Measurements from ENCODE around the gene NPAS3. TPM values are rescaled to one million over a fixed set of nuclear protein-coding genes. Genes with fewer than 3 reads are reported as not detected.
"Not testable (repeated sequence)": the region's sequence is repeated elsewhere in the genome, so short reads cannot be mapped to it uniquely, and the experiment has no call there.

Gene NPAS3
- total RNA-seq, 1 donor from 2014 or later = 5.2 TPM

DNA sequence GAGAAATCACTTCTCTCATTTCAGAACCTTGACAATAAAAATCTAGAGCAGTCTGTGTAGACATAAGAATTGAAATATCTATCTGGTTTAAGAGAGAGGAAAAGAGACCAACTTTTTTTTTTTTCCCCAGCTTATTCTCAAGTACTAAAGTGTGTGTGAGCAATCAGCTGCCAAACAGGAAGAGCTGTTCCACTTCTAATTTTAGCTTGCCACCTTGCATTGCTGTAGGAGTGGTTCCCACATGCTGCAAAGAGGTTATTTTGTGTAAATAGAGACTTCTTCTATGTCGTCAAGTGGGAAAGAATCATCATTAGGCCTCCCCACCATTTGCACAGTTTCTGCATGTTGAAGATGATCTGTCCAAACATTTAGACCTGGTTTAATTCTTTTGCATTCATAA, 142.6 kb downstream of the NPAS3 start:
- H3K27me3 Mint-ChIP-seq (ENCODE audit: low read depth) = no peaks in the 10 kb centered on the region

DNA sequence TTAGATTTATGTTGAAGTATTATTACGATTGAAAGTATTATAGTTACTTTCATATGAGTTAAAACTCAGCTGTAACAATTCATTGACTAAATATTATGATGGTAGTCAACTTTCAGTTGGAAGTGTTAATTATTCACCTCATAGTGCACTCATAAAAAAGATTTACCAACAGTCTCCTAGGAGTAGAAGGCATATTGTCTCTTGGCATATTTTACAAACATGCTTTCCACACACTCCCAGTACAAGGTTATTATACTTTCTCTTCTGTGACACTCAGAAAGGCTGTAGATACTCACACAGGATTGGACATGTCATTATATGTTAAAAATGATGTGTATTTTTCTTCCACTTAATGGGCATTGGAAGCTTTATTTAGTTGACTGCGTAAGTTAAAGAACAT, 147.1 kb downstream of the NPAS3 start:
- no peaks in the 10 kb centered on the region for H3K27me3 Mint-ChIP-seq (ENCODE audit: low read depth)
- H3K9me3 Mint-ChIP-seq = peaks cover 25% of the 10 kb centered on the region
- no peak overlapping the region for H3K27ac Mint-ChIP-seq
- H3K36me3 Mint-ChIP-seq = peaks cover 2% of the 10 kb centered on the region
- H3K4me1 Mint-ChIP-seq = no peaks in the 10 kb centered on the region
- TF ChIP-seq, protein P1, sequence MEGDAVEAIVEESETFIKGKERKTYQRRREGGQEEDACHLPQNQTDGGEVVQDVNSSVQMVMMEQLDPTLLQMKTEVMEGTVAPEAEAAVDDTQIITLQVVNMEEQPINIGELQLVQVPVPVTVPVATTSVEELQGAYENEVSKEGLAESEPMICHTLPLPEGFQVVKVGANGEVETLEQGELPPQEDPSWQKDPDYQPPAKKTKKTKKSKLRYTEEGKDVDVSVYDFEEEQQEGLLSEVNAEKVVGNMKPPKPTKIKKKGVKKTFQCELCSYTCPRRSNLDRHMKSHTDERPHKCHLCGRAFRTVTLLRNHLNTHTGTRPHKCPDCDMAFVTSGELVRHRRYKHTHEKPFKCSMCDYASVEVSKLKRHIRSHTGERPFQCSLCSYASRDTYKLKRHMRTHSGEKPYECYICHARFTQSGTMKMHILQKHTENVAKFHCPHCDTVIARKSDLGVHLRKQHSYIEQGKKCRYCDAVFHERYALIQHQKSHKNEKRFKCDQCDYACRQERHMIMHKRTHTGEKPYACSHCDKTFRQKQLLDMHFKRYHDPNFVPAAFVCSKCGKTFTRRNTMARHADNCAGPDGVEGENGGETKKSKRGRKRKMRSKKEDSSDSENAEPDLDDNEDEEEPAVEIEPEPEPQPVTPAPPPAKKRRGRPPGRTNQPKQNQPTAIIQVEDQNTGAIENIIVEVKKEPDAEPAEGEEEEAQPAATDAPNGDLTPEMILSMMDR (IDR thresholded peaks at IDR 0.05; ENCODE audit: unreplicated experiment) = no peak
- DNase-seq (ENCODE audit: low spot score in 2 of 2, unreplicated experiment in 2 of 2) = no peak
- H3K4me3 Mint-ChIP-seq = no peak overlapping the region

More for the DNA sequence above, 142.6 kb downstream of the NPAS3 start:
- no peak overlapping the region for H3K27ac Mint-ChIP-seq
- H3K9me3 Mint-ChIP-seq = peaks cover 3% of the 10 kb centered on the region
- no peak for DNase-seq (ENCODE audit: low spot score in 2 of 2, unreplicated experiment in 2 of 2)
- H3K36me3 Mint-ChIP-seq = no peaks in the 10 kb centered on the region
- no peaks in the 10 kb centered on the region for H3K4me1 Mint-ChIP-seq
- TF ChIP-seq, protein P1 (IDR thresholded peaks at IDR 0.05; ENCODE audit: unreplicated experiment) = no peak
- no peak overlapping the region for H3K4me3 Mint-ChIP-seq

DNA sequence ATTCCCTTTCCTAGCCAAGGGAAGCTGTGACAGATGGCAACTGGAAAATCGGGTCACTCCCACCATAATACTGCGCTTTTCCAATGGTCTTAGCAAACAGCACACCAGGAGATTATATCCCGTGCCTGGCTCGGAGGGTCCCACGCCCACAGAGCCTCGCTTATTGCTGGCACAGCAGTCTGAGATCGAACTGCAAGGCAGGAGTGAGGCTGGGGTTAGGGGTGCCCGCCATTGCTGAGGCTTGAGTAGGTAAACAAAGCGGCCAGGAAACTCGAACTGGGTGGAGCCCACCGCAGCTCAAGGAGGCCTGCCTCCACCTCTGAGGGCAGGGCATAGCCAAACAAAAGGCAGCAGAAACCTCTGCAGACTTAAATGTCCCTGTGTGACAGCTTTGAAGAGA, 149.6 kb downstream of the NPAS3 start:
- DNase-seq (ENCODE audit: low spot score in 2 of 2, unreplicated experiment in 2 of 2); H3K27me3 Mint-ChIP-seq (ENCODE audit: low read depth); H3K36me3 Mint-ChIP-seq; H3K4me1 Mint-ChIP-seq; H3K4me3 Mint-ChIP-seq; H3K27ac Mint-ChIP-seq: not testable (repeated sequence)
- H3K9me3 Mint-ChIP-seq = peaks cover 39% of the 10 kb centered on the region

DNA sequence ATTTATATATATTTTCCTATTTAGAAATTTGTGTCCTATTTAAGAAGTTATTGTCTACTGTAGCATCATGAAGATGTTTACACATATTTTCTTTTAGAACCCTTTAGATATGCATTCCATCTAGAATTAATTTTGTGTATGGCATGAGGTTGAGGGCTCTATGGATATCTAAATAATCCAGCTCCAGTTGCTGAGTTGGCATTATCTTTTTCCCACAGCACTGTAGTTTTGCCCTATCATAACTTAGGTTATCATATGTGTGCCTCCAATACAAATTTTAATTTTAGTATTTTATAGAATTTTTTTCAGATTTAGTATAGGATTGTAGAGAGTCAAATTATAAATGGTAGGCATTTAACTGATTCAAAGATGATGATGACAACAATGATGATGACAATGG, 159.3 kb downstream of the NPAS3 start:
- no peak for DNase-seq (ENCODE audit: low spot score in 2 of 2, unreplicated experiment in 2 of 2)
- H3K36me3 Mint-ChIP-seq = peaks cover 7% of the 10 kb centered on the region
- peaks cover 10% of the 10 kb centered on the region for H3K9me3 Mint-ChIP-seq
- H3K27me3 Mint-ChIP-seq (ENCODE audit: low read depth) = no peaks in the 10 kb centered on the region
- H3K27ac Mint-ChIP-seq = no peak overlapping the region
- TF ChIP-seq, protein P1 (IDR thresholded peaks at IDR 0.05; ENCODE audit: unreplicated experiment) = no peak
- no peak overlapping the region for H3K4me3 Mint-ChIP-seq
- no peaks in the 10 kb centered on the region for H3K4me1 Mint-ChIP-seq

DNA sequence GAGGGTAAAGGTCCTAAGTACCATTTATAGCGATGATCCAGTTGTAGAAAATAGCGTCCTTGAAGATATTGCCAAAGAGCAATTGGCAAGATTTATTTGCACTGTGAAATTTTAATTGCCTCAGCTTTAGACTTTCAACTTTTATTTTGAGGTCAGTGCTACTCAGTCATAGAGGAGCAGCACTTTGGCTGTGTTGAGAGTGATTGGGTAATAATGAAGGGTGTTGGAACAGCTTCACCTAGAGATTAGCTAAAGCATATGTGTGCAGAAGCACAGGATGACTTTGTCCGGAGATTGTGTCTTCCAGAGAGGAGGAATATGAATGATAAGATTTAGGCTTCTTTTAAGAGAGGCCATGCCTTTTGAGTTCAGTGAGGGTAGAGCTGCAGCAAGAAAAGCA, 164.8 kb downstream of the NPAS3 start:
- H3K36me3 Mint-ChIP-seq = no peaks in the 10 kb centered on the region
- H3K9me3 Mint-ChIP-seq = peaks cover 4% of the 10 kb centered on the region
- H3K27me3 Mint-ChIP-seq (ENCODE audit: low read depth) = no peaks in the 10 kb centered on the region
- no peak for DNase-seq (ENCODE audit: low spot score in 2 of 2, unreplicated experiment in 2 of 2)
- TF ChIP-seq, protein P1 (IDR thresholded peaks at IDR 0.05; ENCODE audit: unreplicated experiment) = no peak
- no peak overlapping the region for H3K27ac Mint-ChIP-seq
- H3K4me1 Mint-ChIP-seq = no peaks in the 10 kb centered on the region
- H3K4me3 Mint-ChIP-seq = no peak overlapping the region

DNA sequence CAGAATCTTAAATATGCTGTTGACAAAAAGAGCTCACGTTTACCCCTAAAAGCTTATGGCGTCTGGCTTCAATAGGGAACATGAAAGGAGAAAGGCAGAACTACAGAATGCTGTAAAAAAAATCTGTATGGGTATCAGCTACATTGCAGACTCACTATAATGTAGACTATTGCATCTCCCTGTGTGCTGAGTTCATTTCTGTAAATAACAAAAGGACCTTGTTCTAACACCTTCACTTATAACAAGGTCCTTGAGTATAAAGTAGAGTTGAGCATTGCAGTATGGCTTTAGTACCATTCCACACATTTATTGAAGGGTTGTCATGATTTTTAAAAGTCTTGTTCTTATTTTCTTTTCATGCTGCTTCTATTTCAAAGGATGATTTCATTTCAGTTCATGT, 165.3 kb downstream of the NPAS3 start:
- TF ChIP-seq, protein P1 (IDR thresholded peaks at IDR 0.05; ENCODE audit: unreplicated experiment) = no peak
- no peaks in the 10 kb centered on the region for H3K27me3 Mint-ChIP-seq (ENCODE audit: low read depth)
- no peak for DNase-seq (ENCODE audit: low spot score in 2 of 2, unreplicated experiment in 2 of 2)
- H3K36me3 Mint-ChIP-seq = no peaks in the 10 kb centered on the region
- no peak overlapping the region for H3K4me3 Mint-ChIP-seq
- H3K4me1 Mint-ChIP-seq = no peaks in the 10 kb centered on the region
- peaks cover 4% of the 10 kb centered on the region for H3K9me3 Mint-ChIP-seq
- H3K27ac Mint-ChIP-seq = no peak overlapping the region

Measured in mesothelial cell of epicardium (in vitro differentiated cells).